ENCODE results near the gene UROC1.

DNA sequence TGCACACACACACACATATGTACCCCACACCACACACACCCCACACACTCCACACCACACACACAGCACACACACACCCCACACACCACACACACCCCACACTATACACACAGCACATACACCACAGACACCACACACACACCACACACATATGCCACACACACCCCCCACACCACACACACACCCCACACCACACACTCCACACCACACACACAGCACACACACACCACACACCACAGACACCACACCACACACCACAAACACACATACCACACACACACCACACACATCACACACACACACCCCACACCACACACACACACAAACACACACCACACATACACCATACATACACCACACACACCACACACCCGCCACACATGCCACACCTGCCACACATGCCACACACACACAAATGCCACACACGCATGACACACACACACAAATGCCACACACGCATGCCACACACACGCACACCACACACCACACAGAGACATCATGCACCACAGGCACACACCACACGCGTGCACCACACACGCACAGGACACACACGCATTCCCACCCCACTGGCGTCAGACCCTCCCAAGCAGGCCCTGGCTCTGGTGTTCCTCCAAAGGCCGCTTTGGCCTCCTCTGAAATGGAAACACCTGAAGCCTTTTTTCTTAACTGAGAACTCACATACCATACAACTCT, 22.1 kb upstream of the UROC1 start:
- TF ChIP-seq CTCF (IDR thresholded peaks at IDR 0.05): no peak
- no peak for TF ChIP-seq POLR2A (IDR thresholded peaks at IDR 0.05)

Data from testis (tissue), 2 donors.